ENCODE results near the gene TOMM5. TPM values are rescaled to one million over a fixed set of nuclear protein-coding genes. Genes with fewer than 3 reads are reported as not detected.
"Not testable (repeated sequence)": the region's sequence is repeated elsewhere in the genome, so short reads cannot be mapped to it uniquely, and the experiment has no call there.

The TOMM5 gene
- total RNA-seq, 6 donors from 2014 or later, result 35.4 to 83.5 (median 54.2) TPM

DNA sequence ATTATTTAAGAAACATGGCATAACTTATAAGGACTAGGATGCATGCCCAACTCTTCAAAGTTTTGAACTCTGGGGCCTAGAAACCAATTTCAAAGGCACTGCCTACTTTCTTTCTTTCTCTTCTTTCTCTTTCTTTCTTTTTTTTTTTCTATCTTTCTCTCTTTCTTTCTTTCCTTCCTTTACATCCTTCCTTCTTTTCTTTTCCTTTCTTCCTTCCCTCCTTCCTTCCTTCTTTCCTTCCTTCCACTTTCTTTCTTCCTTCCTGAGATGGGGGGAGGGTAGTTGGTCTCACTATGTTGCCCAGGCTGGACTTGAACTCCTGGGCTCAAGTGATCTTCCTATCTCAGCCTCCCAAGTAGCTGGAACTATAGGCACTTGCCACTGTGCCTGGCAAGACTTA, 15.9 kb upstream of the TOMM5 start:
- Histone ChIP-seq H3K36me3 (no peaks in the 10 kb centered on the region), H3K27ac (no peak overlapping the region), H3K27me3 (no peaks in the 10 kb centered on the region), H3K9me3 (no peaks in the 10 kb centered on the region), H3K4me3 (no peak overlapping the region), H3K4me1 (no peaks in the 10 kb centered on the region)
- DNase-seq (no peak), ATAC-seq (ENCODE audit: low FRiP score in 2 of 2) (no peak)
- TF ChIP-seq EP300 (IDR thresholded peaks at IDR 0.05) (no peak), POLR2AphosphoS5 (IDR thresholded peaks at IDR 0.05) (no peak), POLR2A (IDR thresholded peaks at IDR 0.05) (no peak)
- TF ChIP-seq, protein P1, sequence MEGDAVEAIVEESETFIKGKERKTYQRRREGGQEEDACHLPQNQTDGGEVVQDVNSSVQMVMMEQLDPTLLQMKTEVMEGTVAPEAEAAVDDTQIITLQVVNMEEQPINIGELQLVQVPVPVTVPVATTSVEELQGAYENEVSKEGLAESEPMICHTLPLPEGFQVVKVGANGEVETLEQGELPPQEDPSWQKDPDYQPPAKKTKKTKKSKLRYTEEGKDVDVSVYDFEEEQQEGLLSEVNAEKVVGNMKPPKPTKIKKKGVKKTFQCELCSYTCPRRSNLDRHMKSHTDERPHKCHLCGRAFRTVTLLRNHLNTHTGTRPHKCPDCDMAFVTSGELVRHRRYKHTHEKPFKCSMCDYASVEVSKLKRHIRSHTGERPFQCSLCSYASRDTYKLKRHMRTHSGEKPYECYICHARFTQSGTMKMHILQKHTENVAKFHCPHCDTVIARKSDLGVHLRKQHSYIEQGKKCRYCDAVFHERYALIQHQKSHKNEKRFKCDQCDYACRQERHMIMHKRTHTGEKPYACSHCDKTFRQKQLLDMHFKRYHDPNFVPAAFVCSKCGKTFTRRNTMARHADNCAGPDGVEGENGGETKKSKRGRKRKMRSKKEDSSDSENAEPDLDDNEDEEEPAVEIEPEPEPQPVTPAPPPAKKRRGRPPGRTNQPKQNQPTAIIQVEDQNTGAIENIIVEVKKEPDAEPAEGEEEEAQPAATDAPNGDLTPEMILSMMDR (IDR thresholded peaks at IDR 0.05), result no peak

DNA sequence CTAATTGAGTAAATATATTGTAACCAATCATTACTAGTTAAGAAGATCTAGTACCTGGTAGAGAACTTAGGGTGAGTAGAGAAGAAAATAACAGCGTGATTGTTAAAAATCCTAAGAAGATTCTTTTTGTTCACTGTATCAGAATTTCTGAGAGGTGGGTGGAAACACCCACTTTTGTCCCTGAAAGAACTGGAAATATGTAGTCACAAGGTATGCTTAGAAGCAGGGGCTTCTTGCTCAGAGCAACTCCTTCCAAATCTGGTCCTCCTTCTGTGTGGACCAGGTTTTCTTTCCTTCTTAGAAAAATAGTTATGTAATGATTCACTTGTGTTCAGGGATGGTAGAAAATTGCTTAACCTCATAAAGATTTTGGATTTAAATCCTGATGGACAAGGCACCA, 11.9 kb upstream of the TOMM5 start:
- no peak for TF ChIP-seq EP300 (IDR thresholded peaks at IDR 0.05)
- TF ChIP-seq POLR2A (IDR thresholded peaks at IDR 0.05), result no peak
- TF ChIP-seq POLR2AphosphoS5 (IDR thresholded peaks at IDR 0.05), result no peak
- TF ChIP-seq, protein P1 (IDR thresholded peaks at IDR 0.05), result no peak
- no peak overlapping the region for H3K27ac ChIP-seq
- H3K4me3 ChIP-seq, result no peak overlapping the region
- 71 to 76% methylated on average over 1 of the region's 1 CpG for WGBS, 2 donors
- H3K36me3 ChIP-seq, result no peaks in the 10 kb centered on the region
- no peaks in the 10 kb centered on the region for H3K27me3 ChIP-seq
- H3K4me1 ChIP-seq, result peaks cover 0 to 4% (median 0%) of the 10 kb centered on the region in 4 donors
- no peaks in the 10 kb centered on the region for H3K9me3 ChIP-seq
- ATAC-seq (ENCODE audit: low FRiP score in 2 of 2), result no peak
- DNase-seq, result no peak

DNA sequence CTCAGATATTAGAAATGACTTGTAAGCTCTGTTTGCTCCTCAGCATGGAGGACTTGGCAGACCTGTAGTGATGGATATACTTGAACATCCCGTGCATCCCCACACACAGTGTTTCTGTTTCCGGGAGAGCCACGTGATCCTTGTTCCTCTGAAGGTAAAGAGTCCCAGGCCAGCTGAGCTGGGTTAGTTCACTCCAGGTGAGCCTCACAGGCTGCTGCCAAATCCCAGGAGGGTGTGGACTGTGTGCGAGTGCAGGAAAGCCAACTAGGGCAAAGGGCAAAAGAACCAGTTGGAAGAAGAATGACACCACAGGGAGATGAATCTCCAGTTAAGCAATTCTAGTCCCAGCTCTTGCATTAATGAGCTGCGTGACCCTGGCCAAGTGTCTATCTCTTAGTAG, 10.4 kb upstream of the TOMM5 start:
- DNase-seq (peak in 1 of 2 donors; percentile 47), ATAC-seq (ENCODE audit: low FRiP score in 2 of 2) (peak; percentile 60 to 68)
- no peaks in the 10 kb centered on the region for H3K27me3 ChIP-seq
- TF ChIP-seq POLR2AphosphoS5 (IDR thresholded peaks at IDR 0.05) (no peak), POLR2A (IDR thresholded peaks at IDR 0.05) (no peak), EP300 (IDR thresholded peaks at IDR 0.05) (no peak)
- TF ChIP-seq, protein P1 (IDR thresholded peaks at IDR 0.05), result no peak
- no peaks in the 10 kb centered on the region for H3K9me3 ChIP-seq
- H3K36me3 ChIP-seq, result no peaks in the 10 kb centered on the region
- H3K27ac ChIP-seq, result no peak overlapping the region
- H3K4me1 ChIP-seq, result peaks cover 0 to 4% (median 0%) of the 10 kb centered on the region in 4 donors
- WGBS, 2 donors, result 50 to 62% methylated on average over 5 of the region's 5 CpGs
- no peak overlapping the region for H3K4me3 ChIP-seq

DNA sequence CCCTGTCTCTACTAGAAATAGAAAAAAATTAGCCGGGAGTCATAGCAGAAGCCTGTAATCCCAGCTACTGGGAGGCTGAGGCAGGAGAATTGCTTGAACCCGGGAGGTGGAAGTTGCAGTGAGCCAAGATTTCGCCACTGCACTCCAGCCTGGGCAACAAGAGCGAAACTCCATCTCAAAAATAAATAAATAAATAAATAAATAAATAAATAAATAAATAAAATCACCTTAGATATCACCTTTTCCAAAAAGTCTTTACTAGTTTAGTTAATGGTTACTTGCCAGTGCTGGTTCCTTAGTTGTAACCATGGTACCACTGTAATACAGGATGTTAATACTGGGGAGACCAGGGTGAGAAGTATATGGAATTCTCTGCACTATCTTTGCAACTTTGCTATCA, 9.7 kb upstream of the TOMM5 start:
- ATAC-seq (ENCODE audit: low FRiP score in 2 of 2); DNase-seq; H3K27me3 ChIP-seq; H3K4me1 ChIP-seq; H3K27ac ChIP-seq; H3K4me3 ChIP-seq; H3K36me3 ChIP-seq; H3K9me3 ChIP-seq: not testable (repeated sequence)
- WGBS, 2 donors, result 86 to 88% methylated on average over 4 of the region's 4 CpGs

DNA sequence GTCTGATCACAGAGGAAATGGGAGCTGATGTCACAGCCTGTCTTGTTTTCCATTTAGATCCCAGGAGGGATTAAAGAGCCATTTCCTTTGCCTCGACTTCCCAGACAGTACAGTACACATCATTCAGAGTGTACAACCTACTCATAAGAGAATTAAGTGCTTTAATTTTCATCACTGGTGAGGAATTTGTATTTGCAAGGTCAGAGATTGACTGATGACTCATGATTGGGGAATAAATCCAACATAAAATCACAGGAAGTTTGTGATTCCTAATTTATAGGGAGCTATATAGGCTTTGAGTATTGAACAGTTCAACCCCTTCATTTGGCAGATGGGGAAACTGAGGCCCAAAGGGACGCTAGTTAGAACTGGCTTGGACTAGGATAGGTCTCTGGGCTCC, 4.1 kb upstream of the TOMM5 start:
- TF ChIP-seq EP300 (IDR thresholded peaks at IDR 0.05), result no peak
- no peak for TF ChIP-seq POLR2A (IDR thresholded peaks at IDR 0.05)
- TF ChIP-seq, protein P1 (IDR thresholded peaks at IDR 0.05), result no peak
- no peak for ATAC-seq (ENCODE audit: low FRiP score in 2 of 2)
- no peak overlapping the region for H3K4me3 ChIP-seq
- 51 to 54% methylated on average over 2 of the region's 2 CpGs for WGBS, 2 donors
- no peak for DNase-seq
- no peaks in the 10 kb centered on the region for H3K36me3 ChIP-seq
- H3K9me3 ChIP-seq, result no peaks in the 10 kb centered on the region
- H3K27ac ChIP-seq, result no peak overlapping the region
- peaks cover 5 to 21% (median 7%) of the 10 kb centered on the region in 4 donors for H3K4me1 ChIP-seq
- H3K27me3 ChIP-seq, result no peaks in the 10 kb centered on the region

All from upper lobe of left lung (tissue), 6 donors.